ENCODE data around the gene ACAD11.
"Not testable (repeated sequence)": the region's sequence is repeated elsewhere in the genome, so short reads cannot be mapped to it uniquely, and the experiment has no call there.

ACAD11 gene

DNA sequence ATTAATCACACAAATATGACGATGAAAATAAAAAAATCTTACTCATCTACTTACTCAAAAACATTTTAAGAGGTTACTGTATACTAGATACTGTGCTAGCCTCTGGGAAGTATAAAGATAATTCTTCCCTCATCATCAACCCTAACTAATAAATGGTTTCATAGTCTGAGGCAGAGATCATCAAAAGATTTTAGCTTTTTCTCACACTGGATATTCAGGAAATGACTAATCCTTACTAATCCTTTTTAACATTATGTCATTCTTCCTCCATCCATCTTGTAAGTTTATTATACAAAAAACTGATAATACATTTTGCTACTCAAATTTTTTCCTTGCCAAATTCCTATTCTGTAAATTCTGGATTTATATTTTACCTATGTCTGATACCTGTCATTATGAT, 29.7 kb downstream of the ACAD11 start:
- Histone ChIP-seq H3K4me3 (ENCODE audit: low read depth, low read length) (no peak overlapping the region), H3K79me2 (ENCODE audit: control insufficient read depth, insufficient read depth, low read length, unreplicated experiment) (no peaks in the 10 kb centered on the region), H3K36me3 (ENCODE audit: insufficient read depth, low read length) (peaks cover 19% of the 10 kb centered on the region), H3K27ac (ENCODE audit: low read depth, low read length) (peak overlapping the region; percentile 75), H3K4me1 (ENCODE audit: control insufficient read depth, insufficient read depth, low read length, unreplicated experiment) (peaks cover 12% of the 10 kb centered on the region), H2AFZ (ENCODE audit: low read length, unreplicated experiment) (peak overlapping the region; percentile 53), H3K27me3 (ENCODE audit: insufficient read depth, low read length) (no peaks in the 10 kb centered on the region)

- H2AFZ ChIP-seq (ENCODE audit: low read length, unreplicated experiment), result no peak overlapping the region
- no peaks in the 10 kb centered on the region for H3K79me2 ChIP-seq (ENCODE audit: control insufficient read depth, insufficient read depth, low read length, unreplicated experiment)
- H3K4me1 ChIP-seq (ENCODE audit: control insufficient read depth, insufficient read depth, low read length, unreplicated experiment), result peaks cover 12% of the 10 kb centered on the region
- H3K27me3 ChIP-seq (ENCODE audit: insufficient read depth, low read length), result no peaks in the 10 kb centered on the region
- no peak overlapping the region for H3K4me3 ChIP-seq (ENCODE audit: low read depth, low read length)
- peaks cover 19% of the 10 kb centered on the region for H3K36me3 ChIP-seq (ENCODE audit: insufficient read depth, low read length)
- no peak overlapping the region for H3K27ac ChIP-seq (ENCODE audit: low read depth, low read length)
Observed at GRCh38 chr3:132628157-132628556, 31.5 kb downstream of the ACAD11 start.

- Histone ChIP-seq H2AFZ (ENCODE audit: low read length, unreplicated experiment) (no peak overlapping the region), H3K27me3 (ENCODE audit: insufficient read depth, low read length) (no peaks in the 10 kb centered on the region), H3K36me3 (ENCODE audit: insufficient read depth, low read length) (peaks cover 19% of the 10 kb centered on the region), H3K79me2 (ENCODE audit: control insufficient read depth, insufficient read depth, low read length, unreplicated experiment) (no peaks in the 10 kb centered on the region), H3K27ac (ENCODE audit: low read depth, low read length) (no peak overlapping the region), H3K4me1 (ENCODE audit: control insufficient read depth, insufficient read depth, low read length, unreplicated experiment) (peaks cover 12% of the 10 kb centered on the region), H3K4me3 (ENCODE audit: low read depth, low read length) (no peak overlapping the region)
Observed at GRCh38 chr3:132626955-132627354, 32.7 kb downstream of the ACAD11 start.

GRCh38 chr3:132625613-132626012, 34.0 kb downstream of the ACAD11 start:
- Histone ChIP-seq H3K79me2 (ENCODE audit: control insufficient read depth, insufficient read depth, low read length, unreplicated experiment) (no peaks in the 10 kb centered on the region), H3K4me1 (ENCODE audit: control insufficient read depth, insufficient read depth, low read length, unreplicated experiment) (peaks cover 12% of the 10 kb centered on the region), H2AFZ (ENCODE audit: low read length, unreplicated experiment) (no peak overlapping the region), H3K27ac (ENCODE audit: low read depth, low read length) (no peak overlapping the region), H3K4me3 (ENCODE audit: low read depth, low read length) (no peak overlapping the region), H3K27me3 (ENCODE audit: insufficient read depth, low read length) (no peaks in the 10 kb centered on the region), H3K36me3 (ENCODE audit: insufficient read depth, low read length) (peaks cover 24% of the 10 kb centered on the region)

DNA sequence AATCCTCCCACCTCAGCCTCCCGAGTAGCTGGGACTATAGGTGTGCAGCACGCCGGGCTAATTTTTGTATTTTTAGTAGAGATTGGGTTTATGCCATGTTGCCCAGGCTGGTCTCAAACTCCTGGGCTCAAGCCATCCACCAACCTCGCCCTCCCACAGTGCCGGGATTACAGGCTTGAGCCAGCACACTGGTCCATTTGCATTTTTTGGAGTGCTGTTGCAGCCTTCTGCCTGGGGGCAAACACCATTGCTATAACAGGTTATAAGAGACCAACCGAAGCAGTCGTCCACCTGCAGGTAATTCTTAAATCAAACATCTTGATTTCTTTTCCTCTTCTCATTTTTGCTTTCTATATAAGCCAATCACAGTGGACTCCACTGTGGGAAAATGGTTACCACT, 34.8 kb downstream of the ACAD11 start:
- no peak overlapping the region for H3K27ac ChIP-seq (ENCODE audit: low read depth, low read length)
- H3K79me2 ChIP-seq (ENCODE audit: control insufficient read depth, insufficient read depth, low read length, unreplicated experiment), result no peaks in the 10 kb centered on the region
- H3K36me3 ChIP-seq (ENCODE audit: insufficient read depth, low read length), result peaks cover 24% of the 10 kb centered on the region
- no peaks in the 10 kb centered on the region for H3K27me3 ChIP-seq (ENCODE audit: insufficient read depth, low read length)
- peaks cover 6% of the 10 kb centered on the region for H3K4me1 ChIP-seq (ENCODE audit: control insufficient read depth, insufficient read depth, low read length, unreplicated experiment)
- no peak overlapping the region for H3K4me3 ChIP-seq (ENCODE audit: low read depth, low read length)
- no peak overlapping the region for H2AFZ ChIP-seq (ENCODE audit: low read length, unreplicated experiment)

DNA sequence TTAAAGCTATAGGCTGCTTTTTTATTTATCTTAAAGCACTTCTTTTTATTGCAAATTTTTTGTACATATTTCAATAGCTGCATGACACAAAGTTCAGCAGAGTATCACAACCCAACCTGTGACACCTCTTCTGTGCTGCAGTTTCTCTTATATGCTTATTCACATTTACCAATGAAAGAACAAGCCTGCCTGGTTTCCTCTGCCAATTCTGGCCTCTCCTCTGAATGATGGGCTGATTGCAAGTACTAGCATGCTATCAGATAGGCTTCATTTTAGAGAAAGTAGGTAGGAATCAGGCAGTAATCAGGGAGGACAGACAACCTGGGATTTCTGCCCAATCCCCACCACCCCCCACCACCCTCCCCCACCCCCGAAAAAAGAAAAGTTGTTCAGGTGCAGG, 36.0 kb downstream of the ACAD11 start:
- no peak overlapping the region for H3K4me3 ChIP-seq (ENCODE audit: low read depth, low read length)
- H2AFZ ChIP-seq (ENCODE audit: low read length, unreplicated experiment), result no peak overlapping the region
- H3K36me3 ChIP-seq (ENCODE audit: insufficient read depth, low read length), result peaks cover 24% of the 10 kb centered on the region
- H3K79me2 ChIP-seq (ENCODE audit: control insufficient read depth, insufficient read depth, low read length, unreplicated experiment), result no peaks in the 10 kb centered on the region
- no peaks in the 10 kb centered on the region for H3K27me3 ChIP-seq (ENCODE audit: insufficient read depth, low read length)
- no peaks in the 10 kb centered on the region for H3K4me1 ChIP-seq (ENCODE audit: control insufficient read depth, insufficient read depth, low read length, unreplicated experiment)
- H3K27ac ChIP-seq (ENCODE audit: low read depth, low read length), result no peak overlapping the region

DNA sequence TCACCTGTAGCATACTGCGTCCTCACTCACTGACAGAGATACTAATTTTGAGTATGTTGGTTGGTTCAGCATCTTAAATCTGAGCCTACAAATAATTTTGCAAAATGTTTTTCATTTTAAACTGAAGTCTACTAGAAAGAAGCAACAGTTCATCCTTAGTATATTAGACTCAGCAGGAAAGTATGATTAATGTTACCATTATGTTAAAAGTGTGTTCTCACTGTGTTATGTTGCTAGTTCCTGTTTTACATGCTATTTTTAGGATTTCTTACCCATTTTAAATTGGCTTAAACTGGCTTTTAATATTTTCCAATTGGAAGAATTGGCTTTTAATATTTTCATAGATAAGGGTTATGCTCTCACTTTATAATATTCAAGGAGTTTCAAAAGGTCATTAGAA, 36.8 kb downstream of the ACAD11 start:
- H3K4me3 ChIP-seq (ENCODE audit: low read depth, low read length), result no peak overlapping the region
- no peaks in the 10 kb centered on the region for H3K79me2 ChIP-seq (ENCODE audit: control insufficient read depth, insufficient read depth, low read length, unreplicated experiment)
- H3K4me1 ChIP-seq (ENCODE audit: control insufficient read depth, insufficient read depth, low read length, unreplicated experiment), result no peaks in the 10 kb centered on the region
- H3K27ac ChIP-seq (ENCODE audit: low read depth, low read length), result no peak overlapping the region
- no peaks in the 10 kb centered on the region for H3K27me3 ChIP-seq (ENCODE audit: insufficient read depth, low read length)
- peaks cover 17% of the 10 kb centered on the region for H3K36me3 ChIP-seq (ENCODE audit: insufficient read depth, low read length)
- no peak overlapping the region for H2AFZ ChIP-seq (ENCODE audit: low read length, unreplicated experiment)

- Histone ChIP-seq H3K4me1 (ENCODE audit: control insufficient read depth, insufficient read depth, low read length, unreplicated experiment) (no peaks in the 10 kb centered on the region), H3K79me2 (ENCODE audit: control insufficient read depth, insufficient read depth, low read length, unreplicated experiment) (no peaks in the 10 kb centered on the region), H3K27ac (ENCODE audit: low read depth, low read length) (no peak overlapping the region), H3K36me3 (ENCODE audit: insufficient read depth, low read length) (peaks cover 17% of the 10 kb centered on the region), H3K4me3 (ENCODE audit: low read depth, low read length) (no peak overlapping the region), H3K27me3 (ENCODE audit: insufficient read depth, low read length) (no peaks in the 10 kb centered on the region), H2AFZ (ENCODE audit: low read length, unreplicated experiment) (no peak overlapping the region)
Observed at GRCh38 chr3:132622148-132622547, 37.5 kb downstream of the ACAD11 start.

GRCh38 chr3:132616780-132617179, 42.8 kb downstream of the ACAD11 start:
- H3K79me2 ChIP-seq (ENCODE audit: control insufficient read depth, insufficient read depth, low read length, unreplicated experiment), result no peaks in the 10 kb centered on the region
- H3K4me1 ChIP-seq (ENCODE audit: control insufficient read depth, insufficient read depth, low read length, unreplicated experiment), result no peaks in the 10 kb centered on the region
- H3K27me3 ChIP-seq (ENCODE audit: insufficient read depth, low read length), result no peaks in the 10 kb centered on the region
- H3K27ac ChIP-seq (ENCODE audit: low read depth, low read length), result no peak overlapping the region
- H3K4me3 ChIP-seq (ENCODE audit: low read depth, low read length), result no peak overlapping the region
- peaks cover 21% of the 10 kb centered on the region for H3K36me3 ChIP-seq (ENCODE audit: insufficient read depth, low read length)
- no peak overlapping the region for H2AFZ ChIP-seq (ENCODE audit: low read length, unreplicated experiment)

- no peaks in the 10 kb centered on the region for H3K27me3 ChIP-seq (ENCODE audit: insufficient read depth, low read length)
- H3K36me3 ChIP-seq (ENCODE audit: insufficient read depth, low read length), result peaks cover 17% of the 10 kb centered on the region
- H3K4me1 ChIP-seq (ENCODE audit: control insufficient read depth, insufficient read depth, low read length, unreplicated experiment), result no peaks in the 10 kb centered on the region
- no peak overlapping the region for H2AFZ ChIP-seq (ENCODE audit: low read length, unreplicated experiment)
- H3K27ac ChIP-seq (ENCODE audit: low read depth, low read length), result no peak overlapping the region
- H3K4me3 ChIP-seq (ENCODE audit: low read depth, low read length), result no peak overlapping the region
- no peaks in the 10 kb centered on the region for H3K79me2 ChIP-seq (ENCODE audit: control insufficient read depth, insufficient read depth, low read length, unreplicated experiment)
Observed at GRCh38 chr3:132615881-132616280, 43.7 kb downstream of the ACAD11 start.

GRCh38 chr3:132615301-132615700, 44.3 kb downstream of the ACAD11 start:
- H3K36me3 ChIP-seq (ENCODE audit: insufficient read depth, low read length), result peaks cover 15% of the 10 kb centered on the region
- H3K27me3 ChIP-seq (ENCODE audit: insufficient read depth, low read length); H3K4me1 ChIP-seq (ENCODE audit: control insufficient read depth, insufficient read depth, low read length, unreplicated experiment); H3K79me2 ChIP-seq (ENCODE audit: control insufficient read depth, insufficient read depth, low read length, unreplicated experiment); H2AFZ ChIP-seq (ENCODE audit: low read length, unreplicated experiment); H3K4me3 ChIP-seq (ENCODE audit: low read depth, low read length); H3K27ac ChIP-seq (ENCODE audit: low read depth, low read length): not testable (repeated sequence)

Measured in ACC112 (cell line).